ENCODE measurements around the gene ZBTB49. TPM values are rescaled to one million over a fixed set of nuclear protein-coding genes. Genes with fewer than 3 reads are reported as not detected.

The ZBTB49 gene
- total and polyA plus RNA-seq, 2 of the 13 experiments (the other 11 are each of a cell fraction or from before 2014, with no cell fraction given), result 3.3 to 4.3 TPM

DNA sequence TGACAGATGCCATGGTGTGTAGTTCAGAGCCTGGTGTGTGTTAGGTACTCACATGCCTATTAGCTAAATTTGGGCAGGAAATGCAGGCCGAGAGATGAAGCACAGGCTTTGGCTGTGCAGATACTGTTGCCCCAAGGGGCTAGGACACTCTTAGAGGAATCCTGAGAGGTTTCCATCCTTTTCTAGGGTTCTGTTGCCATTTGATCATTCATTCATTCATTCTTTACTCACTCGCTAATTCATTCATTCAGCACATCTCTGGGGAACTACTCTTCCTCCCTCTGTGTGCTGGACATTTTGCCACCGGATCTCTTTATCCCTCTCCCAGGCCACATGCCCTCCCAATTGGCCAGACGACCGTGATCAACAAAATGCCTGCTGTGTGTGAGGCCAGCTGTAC lies 53.0 kb downstream of the ZBTB49 start:
- Histone ChIP-seq H4K20me1 (ENCODE audit: insufficient read depth, low read length) (no peaks in the 10 kb centered on the region), H3K4me3 (replicated peaks in 1 of 3; ENCODE audit: insufficient read depth in 1 of 3, low read depth in 2 of 3, low read length in 3 of 3) (no peak overlapping the region), H2AFZ (ENCODE audit: low read length) (no peak overlapping the region), H3K9me3 (ENCODE audit: low read length) (no peaks in the 10 kb centered on the region), H3K36me3 (replicated peaks in 1 of 2; ENCODE audit: control insufficient read depth in 1 of 2, insufficient read depth in 2 of 2, low read length in 2 of 2) (no peaks in the 10 kb centered on the region), H3K27ac (ENCODE audit: extremely low read length, insufficient read depth, low read length) (no peak overlapping the region), H3K79me2 (ENCODE audit: insufficient read depth, low read length) (no peaks in the 10 kb centered on the region), H3K4me2 (ENCODE audit: low read depth, low read length) (no peak overlapping the region), H3K27me3 (ENCODE audit: control insufficient read depth in 1 of 2, insufficient read depth in 2 of 2, low read length in 2 of 2) (peaks cover 0 to 3% of the 10 kb centered on the region in 2 experiments; a peak in 2 of 5 replicates), H3K4me1 (ENCODE audit: insufficient read depth, low read length) (peaks cover 18% of the 10 kb centered on the region), H3K9ac (ENCODE audit: insufficient read depth, low read depth, low read length) (no peak overlapping the region)
- WGBS (ENCODE audit: low lambda C conversion rate), result 50% methylated on average over 5 of the region's 5 CpGs
- TF ChIP-seq, protein P1, sequence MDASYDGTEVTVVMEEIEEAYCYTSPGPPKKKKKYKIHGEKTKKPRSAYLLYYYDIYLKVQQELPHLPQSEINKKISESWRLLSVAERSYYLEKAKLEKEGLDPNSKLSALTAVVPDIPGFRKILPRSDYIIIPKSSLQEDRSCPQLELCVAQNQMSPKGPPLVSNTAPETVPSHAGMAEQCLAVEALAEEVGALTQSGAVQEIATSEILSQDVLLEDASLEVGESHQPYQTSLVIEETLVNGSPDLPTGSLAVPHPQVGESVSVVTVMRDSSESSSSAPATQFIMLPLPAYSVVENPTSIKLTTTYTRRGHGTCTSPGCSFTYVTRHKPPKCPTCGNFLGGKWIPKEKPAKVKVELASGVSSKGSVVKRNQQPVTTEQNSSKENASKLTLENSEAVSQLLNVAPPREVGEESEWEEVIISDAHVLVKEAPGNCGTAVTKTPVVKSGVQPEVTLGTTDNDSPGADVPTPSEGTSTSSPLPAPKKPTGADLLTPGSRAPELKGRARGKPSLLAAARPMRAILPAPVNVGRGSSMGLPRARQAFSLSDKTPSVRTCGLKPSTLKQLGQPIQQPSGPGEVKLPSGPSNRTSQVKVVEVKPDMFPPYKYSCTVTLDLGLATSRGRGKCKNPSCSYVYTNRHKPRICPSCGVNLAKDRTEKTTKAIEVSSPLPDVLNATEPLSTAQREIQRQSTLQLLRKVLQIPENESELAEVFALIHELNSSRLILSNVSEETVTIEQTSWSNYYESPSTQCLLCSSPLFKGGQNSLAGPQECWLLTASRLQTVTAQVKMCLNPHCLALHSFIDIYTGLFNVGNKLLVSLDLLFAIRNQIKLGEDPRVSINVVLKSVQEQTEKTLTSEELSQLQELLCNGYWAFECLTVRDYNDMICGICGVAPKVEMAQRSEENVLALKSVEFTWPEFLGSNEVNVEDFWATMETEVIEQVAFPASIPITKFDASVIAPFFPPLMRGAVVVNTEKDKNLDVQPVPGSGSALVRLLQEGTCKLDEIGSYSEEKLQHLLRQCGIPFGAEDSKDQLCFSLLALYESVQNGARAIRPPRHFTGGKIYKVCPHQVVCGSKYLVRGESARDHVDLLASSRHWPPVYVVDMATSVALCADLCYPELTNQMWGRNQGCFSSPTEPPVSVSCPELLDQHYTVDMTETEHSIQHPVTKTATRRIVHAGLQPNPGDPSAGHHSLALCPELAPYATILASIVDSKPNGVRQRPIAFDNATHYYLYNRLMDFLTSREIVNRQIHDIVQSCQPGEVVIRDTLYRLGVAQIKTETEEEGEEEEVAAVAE (CRISPR knock-in tag; IDR thresholded peaks at IDR 0.05; ENCODE audit: borderline replicate concordance), result no peak
- TF ChIP-seq ZNF572 (CRISPR knock-in tag; IDR thresholded peaks at IDR 0.05), result no peak
- TF ChIP-seq GATA4 (IDR thresholded peaks at IDR 0.05; ENCODE audit: borderline replicate concordance, low read depth), result no peak
- no peak for TF ChIP-seq SNRNP70 (IDR thresholded peaks at IDR 0.05; ENCODE audit: low read depth, low read length)
- TF ChIP-seq NR3C1 (CRISPR knock-in tag; IDR thresholded peaks at IDR 0.05), result no peak
- no peak for TF ChIP-seq NR2F6 (IDR thresholded peaks at IDR 0.05)
- no peak for TF ChIP-seq NR2F6 (CRISPR knock-in tag; IDR thresholded peaks at IDR 0.05)
- TF ChIP-seq ZUFSP (CRISPR knock-in tag; IDR thresholded peaks at IDR 0.05; ENCODE audit: borderline replicate concordance), result no peak
- TF ChIP-seq SAFB2 (CRISPR knock-in tag; IDR thresholded peaks at IDR 0.05; ENCODE audit: borderline replicate concordance, low read depth), result no peak
- no peak for TF ChIP-seq RBM22 (optimal IDR thresholded peaks at IDR 0.05; ENCODE audit: low read length)
- POLR2A ChIA-PET, result no interaction called here
- no TSS peak for BruUV-seq (replicated peaks)
- ATAC-seq (no peak), DNase-seq (ENCODE audit: low spot score) (no peak), FAIRE-seq (no peak)
- CTCF ChIA-PET (ENCODE audit: low intra/inter-chr PET ratio, low total read pairs), result no interaction called here
- in situ Hi-C loops (cut with HindIII; ENCODE audit: extremely low pct_ligation_motif_present, low pct_unique_long_range_greater_than_20kb), result no loop called here
- intact Hi-C loops (cut with micrococcal nuclease; ENCODE audit: unreplicated experiment), result no loop called here
